Measurements from ENCODE around the gene KITLG.

- no peak for TF ChIP-seq CTCF (optimal IDR thresholded peaks at IDR 0.05 in 1 of 3, IDR thresholded peaks at IDR 0.05 in 1 of 3, conservative IDR thresholded peaks at IDR 0.05 in 1 of 3; ENCODE audit: extremely low read depth in 1 of 3, insufficient read depth in 2 of 3, low read length in 3 of 3)
- TF ChIP-seq EZH2 (IDR thresholded peaks at IDR 0.05; ENCODE audit: low read length) = no peak
Observed at GRCh38 chr12:88553941-88554658, 26.2 kb downstream of the KITLG start.

All from keratinocyte (primary cell).